Karpas-422 (cell line): ENCODE data around the gene RAD51B. TPM values are rescaled to one million over a fixed set of nuclear protein-coding genes. Genes with fewer than 3 reads are reported as not detected.

ENCODE experiments used
- DNase-seq: peaks from one replicate; pipeline ENCODE4 v3.0.0-alpha.2; 2015
- H2AFZ ChIP-seq: fragments of 200-600 bp; sonication (generic); 2 replicates; pipeline ENCODE4 v1.6.1; 2014; ENCODE audit warnings: antibody characterized with exemption, low read length, mixed read lengths
- H3K27ac ChIP-seq: fragments of 200-600 bp; sonication (generic); 2 replicates; pipeline ENCODE4 v1.5.1; 2014; ENCODE audit warnings: mild to moderate bottlenecking, low read length, moderate library complexity
- H3K27me3 ChIP-seq: fragments of 200-600 bp; sonication (generic); 2 replicates; pipeline ENCODE4 v1.6.1; 2014; ENCODE audit warnings: low read length, mixed read lengths
- H3K36me3 ChIP-seq: fragments of 200-600 bp; sonication (generic); 2 replicates; pipeline ENCODE4 v1.6.1; 2014; ENCODE audit warnings: low read length, mixed read lengths; ENCODE audit not compliant: insufficient read depth
- H3K4me1 ChIP-seq: fragments of 200-600 bp; sonication (generic); 2 replicates; pipeline ENCODE4 v1.6.1; 2014; ENCODE audit warnings: mild to moderate bottlenecking, low read length, mixed read lengths
- H3K4me2 ChIP-seq: fragments of 200-600 bp; sonication (generic); 2 replicates; pipeline ENCODE4 v1.6.1; 2014; ENCODE audit warnings: low read length, low read depth, mild to moderate bottlenecking; ENCODE audit not compliant: poor library complexity, severe bottlenecking
- H3K4me3 ChIP-seq: fragments of 200-600 bp; sonication (generic); 2 replicates; pipeline ENCODE4 v1.5.1; 2014; ENCODE audit warnings: mild to moderate bottlenecking, antibody characterized with exemption, low read length, mixed read lengths
- H3K79me2 ChIP-seq: fragments of 200-600 bp; sonication (generic); 2 replicates; pipeline ENCODE4 v1.6.1; 2014; ENCODE audit warnings: mild to moderate bottlenecking, low read length, mixed read lengths
- H3K9ac ChIP-seq: fragments of 200-600 bp; sonication (generic); 2 replicates; pipeline ENCODE4 v1.6.0; 2014; ENCODE audit warnings: low read length
- H3K9me2 ChIP-seq: fragments of 200-600 bp; sonication (generic), shearing (Covaris generic); replicated peaks from 2 replicates; pipeline ENCODE4 v1.6.0; 2014; ENCODE audit warnings: mild to moderate bottlenecking, low read length, moderate library complexity; ENCODE audit not compliant: insufficient read depth
- H3K9me3 ChIP-seq: fragments of 300-700, 200-600 bp; sonication (generic); 2 replicates; pipeline ENCODE4 v1.6.1; 2014; ENCODE audit warnings: low read length, mixed read lengths
- H4K20me1 ChIP-seq: fragments of 200-600 bp; sonication (generic); 2 replicates; pipeline ENCODE4 v1.6.1; 2014; ENCODE audit warnings: mild to moderate bottlenecking, antibody characterized with exemption, low read length, low read depth; ENCODE audit not compliant: insufficient read depth
- total RNA-seq: library from RNA; depleted of rRNA; stranded (reverse); fragments of >200 nt; shearing (Covaris generic); gene quantifications from 2 replicates; pipeline ENCODE4 v1.2.3, GENCODE V29; 2014; ENCODE audit warnings: low replicate concordance

The RAD51B gene
- total RNA-seq, 1 experiment from 2014 or later, result 107 TPM

- DNase-seq, result no peak
These were observed 936.5 kb downstream of the RAD51B start for GRCh38 chr14:68756000-68756481.

GRCh38 chr14:68756734-68757133 is 937.2 kb downstream of the RAD51B start:
- H3K4me3 ChIP-seq, result no peak overlapping the region
- DNase-seq, result no peak
- no peak overlapping the region for H3K27ac ChIP-seq
- H3K4me1 ChIP-seq, result peaks cover 4% of the 10 kb centered on the region; the same call in 1 of the 2 replicates
- no peak overlapping the region for H3K4me2 ChIP-seq
- H2AFZ ChIP-seq, result no peak overlapping the region
- no peaks in the 10 kb centered on the region for H3K36me3 ChIP-seq
- no peaks in the 10 kb centered on the region for H3K27me3 ChIP-seq
- H3K9me2 ChIP-seq, result no peaks in the 10 kb centered on the region
- no peaks in the 10 kb centered on the region for H3K9me3 ChIP-seq
- no peak overlapping the region for H3K9ac ChIP-seq
- H3K79me2 ChIP-seq, result no peaks in the 10 kb centered on the region
- no peaks in the 10 kb centered on the region for H4K20me1 ChIP-seq

More at GRCh38 chr14:68756000-68756481, 936.5 kb downstream of the RAD51B start:
- Histone ChIP-seq H3K27ac (no peak overlapping the region), H3K4me1 (peaks cover 4% of the 10 kb centered on the region; the same call in 1 of the 2 replicates), H3K27me3 (no peaks in the 10 kb centered on the region), H3K9me3 (no peaks in the 10 kb centered on the region), H3K79me2 (no peaks in the 10 kb centered on the region), H3K9me2 (no peaks in the 10 kb centered on the region), H2AFZ (no peak overlapping the region), H3K4me2 (no peak overlapping the region), H3K36me3 (no peaks in the 10 kb centered on the region), H4K20me1 (no peaks in the 10 kb centered on the region), H3K9ac (no peak overlapping the region), H3K4me3 (no peak overlapping the region)

- no peak overlapping the region for H2AFZ ChIP-seq
- no peak overlapping the region for H3K4me2 ChIP-seq
- no peak for DNase-seq
These were observed 938.1 kb downstream of the RAD51B start for GRCh38 chr14:68757618-68758081.

GRCh38 chr14:68758301-68758700 is 938.7 kb downstream of the RAD51B start:
- Histone ChIP-seq H3K27me3 (no peaks in the 10 kb centered on the region), H3K4me2 (no peak overlapping the region), H4K20me1 (no peaks in the 10 kb centered on the region), H3K79me2 (no peaks in the 10 kb centered on the region), H2AFZ (no peak overlapping the region), H3K9ac (no peak overlapping the region), H3K36me3 (no peaks in the 10 kb centered on the region), H3K4me3 (no peak overlapping the region), H3K9me3 (no peaks in the 10 kb centered on the region), H3K9me2 (no peaks in the 10 kb centered on the region), H3K27ac (no peak overlapping the region), H3K4me1 (peaks cover 4% of the 10 kb centered on the region; the same call in 1 of the 2 replicates)
- DNase-seq, result no peak

More at GRCh38 chr14:68757618-68758081, 938.1 kb downstream of the RAD51B start:
- H3K27me3 ChIP-seq, result no peaks in the 10 kb centered on the region
- no peaks in the 10 kb centered on the region for H3K9me3 ChIP-seq
- no peak overlapping the region for H3K27ac ChIP-seq
- no peaks in the 10 kb centered on the region for H3K79me2 ChIP-seq
- no peaks in the 10 kb centered on the region for H3K36me3 ChIP-seq
- no peaks in the 10 kb centered on the region for H4K20me1 ChIP-seq
- no peak overlapping the region for H3K4me3 ChIP-seq
- H3K9ac ChIP-seq, result no peak overlapping the region
- H3K9me2 ChIP-seq, result no peaks in the 10 kb centered on the region
- H3K4me1 ChIP-seq, result peaks cover 4% of the 10 kb centered on the region; the same call in 1 of the 2 replicates

GRCh38 chr14:68759017-68759560 is 939.5 kb downstream of the RAD51B start:
- no peak for DNase-seq
- Histone ChIP-seq H3K79me2 (no peaks in the 10 kb centered on the region), H3K27me3 (no peaks in the 10 kb centered on the region), H3K9ac (no peak overlapping the region), H3K4me1 (peaks cover 4% of the 10 kb centered on the region; the same call in 1 of the 2 replicates), H2AFZ (no peak overlapping the region), H3K27ac (no peak overlapping the region), H3K4me2 (no peak overlapping the region), H3K36me3 (no peaks in the 10 kb centered on the region), H3K4me3 (no peak overlapping the region), H3K9me3 (no peaks in the 10 kb centered on the region), H4K20me1 (no peaks in the 10 kb centered on the region), H3K9me2 (no peaks in the 10 kb centered on the region)

- H3K4me1 ChIP-seq, result peaks cover 4% of the 10 kb centered on the region; the same call in 1 of the 2 replicates
- no peak overlapping the region for H3K27ac ChIP-seq
- no peak overlapping the region for H3K4me3 ChIP-seq
- no peak overlapping the region for H3K9ac ChIP-seq
- H3K9me3 ChIP-seq, result no peaks in the 10 kb centered on the region
- no peak overlapping the region for H2AFZ ChIP-seq
- H3K27me3 ChIP-seq, result no peaks in the 10 kb centered on the region; the same call in 1 of the 2 replicates
- H3K4me2 ChIP-seq, result no peak overlapping the region
- no peaks in the 10 kb centered on the region for H4K20me1 ChIP-seq
- no peaks in the 10 kb centered on the region for H3K79me2 ChIP-seq
- H3K9me2 ChIP-seq, result no peaks in the 10 kb centered on the region
- no peak for DNase-seq
- no peaks in the 10 kb centered on the region for H3K36me3 ChIP-seq
These were observed 940.4 kb downstream of the RAD51B start for GRCh38 chr14:68759937-68760336.

- Histone ChIP-seq H3K9me3 (no peaks in the 10 kb centered on the region), H2AFZ (no peak overlapping the region), H3K27me3 (no peaks in the 10 kb centered on the region; the same call in 1 of the 2 replicates), H3K4me1 (peaks cover 4% of the 10 kb centered on the region; the same call in 1 of the 2 replicates), H3K79me2 (no peaks in the 10 kb centered on the region), H3K27ac (no peak overlapping the region), H3K9ac (no peak overlapping the region), H3K9me2 (no peaks in the 10 kb centered on the region), H3K4me3 (no peak overlapping the region), H3K36me3 (no peaks in the 10 kb centered on the region), H4K20me1 (no peaks in the 10 kb centered on the region), H3K4me2 (no peak overlapping the region)
- no peak for DNase-seq
These were observed 941.2 kb downstream of the RAD51B start for GRCh38 chr14:68760761-68761160.

GRCh38 chr14:68761391-68761790 is 941.8 kb downstream of the RAD51B start:
- H3K9ac ChIP-seq, result no peak overlapping the region
- no peaks in the 10 kb centered on the region for H3K9me3 ChIP-seq
- H3K36me3 ChIP-seq, result no peaks in the 10 kb centered on the region
- no peaks in the 10 kb centered on the region for H3K79me2 ChIP-seq
- H3K27me3 ChIP-seq, result no peaks in the 10 kb centered on the region; the same call in 1 of the 2 replicates
- no peaks in the 10 kb centered on the region for H3K9me2 ChIP-seq
- H2AFZ ChIP-seq, result no peak overlapping the region
- H3K4me1 ChIP-seq, result peaks cover 4% of the 10 kb centered on the region; the same call in 1 of the 2 replicates
- no peaks in the 10 kb centered on the region for H4K20me1 ChIP-seq
- H3K4me3 ChIP-seq, result no peak overlapping the region
- DNase-seq, result no peak
- no peak overlapping the region for H3K4me2 ChIP-seq
- no peak overlapping the region for H3K27ac ChIP-seq
